Fibroblast of lung (primary cell): Measurements from ENCODE around the gene CAPNS1.

ENCODE experiments used
- EZH2 ChIP-seq: IDR thresholded peaks from 2 replicates; pipeline ENCODE4 v1.5.1; 2012; ENCODE audit warnings: low read length, control low read depth, mild to moderate bottlenecking; ENCODE audit errors: missing control alignments
- TF ChIP-seq, protein P1 (sequence below), 2 donors: IDR thresholded peaks in 1 of 2; conservative IDR thresholded peaks in 1 of 2; 1 replicate in 1 of 2; 2 replicates in 1 of 2; pipeline ENCODE4 v1.5.1; 2011 to 2012; ENCODE audit warnings: low read length in 2 of 2, control low read depth in 1 of 2, inconsistent platforms in 1 of 2, low read depth in 1 of 2, mild to moderate bottlenecking in 1 of 2

DNA sequence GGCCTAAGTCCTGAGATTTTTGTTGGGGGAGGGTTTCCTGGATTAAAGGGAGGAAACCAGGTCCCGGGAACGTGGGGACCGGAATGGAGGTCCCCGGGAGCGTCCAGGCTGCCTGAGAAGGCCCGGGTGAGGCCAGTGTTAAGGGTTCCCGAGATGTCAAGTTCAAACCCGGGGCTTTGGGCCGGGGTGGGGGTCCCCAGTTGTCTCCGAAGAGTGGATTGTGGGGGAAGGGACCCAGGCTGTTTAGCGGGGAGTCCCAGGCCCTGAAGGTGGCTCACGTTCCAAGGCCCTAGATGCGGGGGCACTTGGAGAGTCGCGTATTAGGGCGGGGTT is 12.1 kb downstream of the CAPNS1 start:
- TF ChIP-seq, protein P1, sequence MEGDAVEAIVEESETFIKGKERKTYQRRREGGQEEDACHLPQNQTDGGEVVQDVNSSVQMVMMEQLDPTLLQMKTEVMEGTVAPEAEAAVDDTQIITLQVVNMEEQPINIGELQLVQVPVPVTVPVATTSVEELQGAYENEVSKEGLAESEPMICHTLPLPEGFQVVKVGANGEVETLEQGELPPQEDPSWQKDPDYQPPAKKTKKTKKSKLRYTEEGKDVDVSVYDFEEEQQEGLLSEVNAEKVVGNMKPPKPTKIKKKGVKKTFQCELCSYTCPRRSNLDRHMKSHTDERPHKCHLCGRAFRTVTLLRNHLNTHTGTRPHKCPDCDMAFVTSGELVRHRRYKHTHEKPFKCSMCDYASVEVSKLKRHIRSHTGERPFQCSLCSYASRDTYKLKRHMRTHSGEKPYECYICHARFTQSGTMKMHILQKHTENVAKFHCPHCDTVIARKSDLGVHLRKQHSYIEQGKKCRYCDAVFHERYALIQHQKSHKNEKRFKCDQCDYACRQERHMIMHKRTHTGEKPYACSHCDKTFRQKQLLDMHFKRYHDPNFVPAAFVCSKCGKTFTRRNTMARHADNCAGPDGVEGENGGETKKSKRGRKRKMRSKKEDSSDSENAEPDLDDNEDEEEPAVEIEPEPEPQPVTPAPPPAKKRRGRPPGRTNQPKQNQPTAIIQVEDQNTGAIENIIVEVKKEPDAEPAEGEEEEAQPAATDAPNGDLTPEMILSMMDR (conservative IDR thresholded peaks at IDR 0.05 in 1 of 2, IDR thresholded peaks at IDR 0.05 in 1 of 2; ENCODE audit: low read depth in 1 of 2, low read length in 2 of 2), result no peak
- no peak for TF ChIP-seq EZH2
